ENCODE results near the gene TMTC4. TPM values are rescaled to one million over a fixed set of nuclear protein-coding genes. Genes with fewer than 3 reads are reported as not detected.

Gene TMTC4
- total RNA-seq, 1 donor from 2014 or later = 22.4 TPM

- Histone ChIP-seq H3K9ac (ENCODE audit: low read depth in 1 of 3, low read length in 3 of 3) (no peak overlapping the region), H3K27ac (ENCODE audit: low read depth, low read length) (no peak overlapping the region), H3K36me3 (ENCODE audit: control insufficient read depth in 3 of 3, insufficient read depth in 3 of 3, low read length in 3 of 3) (peaks cover 0 to 2% (median 1%) of the 10 kb centered on the region in 3 donors), H3K4me3 (ENCODE audit: low read length in 3 of 3) (no peak overlapping the region), H3K4me1 (ENCODE audit: control insufficient read depth in 3 of 3, insufficient read depth in 3 of 3, low read length in 3 of 3) (peaks cover 14 to 17% (median 16%) of the 10 kb centered on the region in 3 donors), H3K9me3 (ENCODE audit: control insufficient read depth in 3 of 3, low read length in 3 of 3) (no peaks in the 10 kb centered on the region), H3K27me3 (ENCODE audit: control insufficient read depth in 3 of 3, insufficient read depth in 3 of 3, low read length in 3 of 3) (no peaks in the 10 kb centered on the region)
Observed at GRCh38 chr13:100611678-100612492, 62.7 kb downstream of the TMTC4 start.

GRCh38 chr13:100610391-100611347 lies 63.9 kb downstream of the TMTC4 start:
- peaks cover 14 to 17% (median 16%) of the 10 kb centered on the region in 3 donors for H3K4me1 ChIP-seq (ENCODE audit: control insufficient read depth in 3 of 3, insufficient read depth in 3 of 3, low read length in 3 of 3)
- no peak overlapping the region for H3K4me3 ChIP-seq (ENCODE audit: low read length in 3 of 3)
- no peaks in the 10 kb centered on the region for H3K27me3 ChIP-seq (ENCODE audit: control insufficient read depth in 3 of 3, insufficient read depth in 3 of 3, low read length in 3 of 3)
- no peak overlapping the region for H3K27ac ChIP-seq (ENCODE audit: low read depth, low read length)
- no peak overlapping the region for H3K9ac ChIP-seq (ENCODE audit: low read depth in 1 of 3, low read length in 3 of 3)
- no peaks in the 10 kb centered on the region for H3K9me3 ChIP-seq (ENCODE audit: control insufficient read depth in 3 of 3, low read length in 3 of 3)
- H3K36me3 ChIP-seq (ENCODE audit: control insufficient read depth in 3 of 3, insufficient read depth in 3 of 3, low read length in 3 of 3) = peaks cover 0 to 2% (median 1%) of the 10 kb centered on the region in 3 donors

- Histone ChIP-seq H3K36me3 (ENCODE audit: control insufficient read depth in 3 of 3, insufficient read depth in 3 of 3, low read length in 3 of 3) (peaks cover 0 to 2% (median 1%) of the 10 kb centered on the region in 3 donors), H3K27ac (ENCODE audit: low read depth, low read length) (no peak overlapping the region)
Observed at GRCh38 chr13:100608906-100609305, 65.7 kb downstream of the TMTC4 start.

GRCh38 chr13:100608489-100608888 lies 66.1 kb downstream of the TMTC4 start:
- Histone ChIP-seq H3K4me1 (ENCODE audit: control insufficient read depth in 3 of 3, insufficient read depth in 3 of 3, low read length in 3 of 3) (peaks cover 14 to 17% (median 16%) of the 10 kb centered on the region in 3 donors), H3K9ac (ENCODE audit: low read depth in 1 of 3, low read length in 3 of 3) (no peak overlapping the region), H3K9me3 (ENCODE audit: control insufficient read depth in 3 of 3, low read length in 3 of 3) (no peaks in the 10 kb centered on the region), H3K4me3 (ENCODE audit: low read length in 3 of 3) (no peak overlapping the region), H3K27ac (ENCODE audit: low read depth, low read length) (no peak overlapping the region), H3K27me3 (ENCODE audit: control insufficient read depth in 3 of 3, insufficient read depth in 3 of 3, low read length in 3 of 3) (no peaks in the 10 kb centered on the region), H3K36me3 (ENCODE audit: control insufficient read depth in 3 of 3, insufficient read depth in 3 of 3, low read length in 3 of 3) (peaks cover 0 to 2% (median 1%) of the 10 kb centered on the region in 3 donors)

More at GRCh38 chr13:100608906-100609305, 65.7 kb downstream of the TMTC4 start:
- Histone ChIP-seq H3K4me1 (ENCODE audit: control insufficient read depth in 3 of 3, insufficient read depth in 3 of 3, low read length in 3 of 3) (peaks cover 14 to 17% (median 16%) of the 10 kb centered on the region in 3 donors), H3K9ac (ENCODE audit: low read depth in 1 of 3, low read length in 3 of 3) (no peak overlapping the region), H3K27me3 (ENCODE audit: control insufficient read depth in 3 of 3, insufficient read depth in 3 of 3, low read length in 3 of 3) (no peaks in the 10 kb centered on the region), H3K9me3 (ENCODE audit: control insufficient read depth in 3 of 3, low read length in 3 of 3) (no peaks in the 10 kb centered on the region), H3K4me3 (ENCODE audit: low read length in 3 of 3) (no peak overlapping the region)

GRCh38 chr13:100604918-100605710 lies 69.5 kb downstream of the TMTC4 start:
- H3K27me3 ChIP-seq (ENCODE audit: control insufficient read depth in 3 of 3, insufficient read depth in 3 of 3, low read length in 3 of 3) = no peaks in the 10 kb centered on the region
- H3K27ac ChIP-seq (ENCODE audit: low read depth, low read length) = no peak overlapping the region
- peaks cover 0 to 2% (median 1%) of the 10 kb centered on the region in 3 donors for H3K36me3 ChIP-seq (ENCODE audit: control insufficient read depth in 3 of 3, insufficient read depth in 3 of 3, low read length in 3 of 3)
- H3K4me3 ChIP-seq (ENCODE audit: low read length in 3 of 3) = no peak overlapping the region
- no peaks in the 10 kb centered on the region for H3K9me3 ChIP-seq (ENCODE audit: control insufficient read depth in 3 of 3, low read length in 3 of 3)
- no peak overlapping the region for H3K9ac ChIP-seq (ENCODE audit: low read depth in 1 of 3, low read length in 3 of 3)
- H3K4me1 ChIP-seq (ENCODE audit: control insufficient read depth in 3 of 3, insufficient read depth in 3 of 3, low read length in 3 of 3) = peaks cover 0 to 2% (median under 1%) of the 10 kb centered on the region in 3 donors

GRCh38 chr13:100602493-100603111 lies 72.0 kb downstream of the TMTC4 start:
- Histone ChIP-seq H3K27ac (ENCODE audit: low read depth, low read length) (no peak overlapping the region), H3K4me3 (ENCODE audit: low read length in 3 of 3) (no peak overlapping the region), H3K9me3 (ENCODE audit: control insufficient read depth in 3 of 3, low read length in 3 of 3) (no peaks in the 10 kb centered on the region), H3K9ac (ENCODE audit: low read depth in 1 of 3, low read length in 3 of 3) (no peak overlapping the region), H3K36me3 (ENCODE audit: control insufficient read depth in 3 of 3, insufficient read depth in 3 of 3, low read length in 3 of 3) (peaks cover 0 to 1% (median 0%) of the 10 kb centered on the region in 3 donors), H3K27me3 (ENCODE audit: control insufficient read depth in 3 of 3, insufficient read depth in 3 of 3, low read length in 3 of 3) (no peaks in the 10 kb centered on the region), H3K4me1 (ENCODE audit: control insufficient read depth in 3 of 3, insufficient read depth in 3 of 3, low read length in 3 of 3) (no peaks in the 10 kb centered on the region)

GRCh38 chr13:100601716-100602115 lies 72.9 kb downstream of the TMTC4 start:
- H3K36me3 ChIP-seq (ENCODE audit: control insufficient read depth in 3 of 3, insufficient read depth in 3 of 3, low read length in 3 of 3) = no peaks in the 10 kb centered on the region
- H3K9ac ChIP-seq (ENCODE audit: low read depth in 1 of 3, low read length in 3 of 3) = no peak overlapping the region
- H3K4me1 ChIP-seq (ENCODE audit: control insufficient read depth in 3 of 3, insufficient read depth in 3 of 3, low read length in 3 of 3) = no peaks in the 10 kb centered on the region
- H3K27me3 ChIP-seq (ENCODE audit: control insufficient read depth in 3 of 3, insufficient read depth in 3 of 3, low read length in 3 of 3) = no peaks in the 10 kb centered on the region
- no peak overlapping the region for H3K4me3 ChIP-seq (ENCODE audit: low read length in 3 of 3)
- H3K27ac ChIP-seq (ENCODE audit: low read depth, low read length) = no peak overlapping the region
- no peaks in the 10 kb centered on the region for H3K9me3 ChIP-seq (ENCODE audit: control insufficient read depth in 3 of 3, low read length in 3 of 3)

GRCh38 chr13:100600915-100601314 lies 73.7 kb downstream of the TMTC4 start:
- no peaks in the 10 kb centered on the region for H3K4me1 ChIP-seq (ENCODE audit: control insufficient read depth in 3 of 3, insufficient read depth in 3 of 3, low read length in 3 of 3)
- H3K27ac ChIP-seq (ENCODE audit: low read depth, low read length) = no peak overlapping the region
- H3K9me3 ChIP-seq (ENCODE audit: control insufficient read depth in 3 of 3, low read length in 3 of 3) = no peaks in the 10 kb centered on the region
- H3K9ac ChIP-seq (ENCODE audit: low read depth in 1 of 3, low read length in 3 of 3) = no peak overlapping the region
- H3K4me3 ChIP-seq (ENCODE audit: low read length in 3 of 3) = no peak overlapping the region
- H3K36me3 ChIP-seq (ENCODE audit: control insufficient read depth in 3 of 3, insufficient read depth in 3 of 3, low read length in 3 of 3) = no peaks in the 10 kb centered on the region
- no peaks in the 10 kb centered on the region for H3K27me3 ChIP-seq (ENCODE audit: control insufficient read depth in 3 of 3, insufficient read depth in 3 of 3, low read length in 3 of 3)

- no peak overlapping the region for H3K27ac ChIP-seq (ENCODE audit: low read depth, low read length)
- no peak overlapping the region for H3K9ac ChIP-seq (ENCODE audit: low read depth in 1 of 3, low read length in 3 of 3)
- no peaks in the 10 kb centered on the region for H3K9me3 ChIP-seq (ENCODE audit: control insufficient read depth in 3 of 3, low read length in 3 of 3)
- H3K36me3 ChIP-seq (ENCODE audit: control insufficient read depth in 3 of 3, insufficient read depth in 3 of 3, low read length in 3 of 3) = no peaks in the 10 kb centered on the region
- no peak overlapping the region for H3K4me3 ChIP-seq (ENCODE audit: low read length in 3 of 3)
- H3K27me3 ChIP-seq (ENCODE audit: control insufficient read depth in 3 of 3, insufficient read depth in 3 of 3, low read length in 3 of 3) = no peaks in the 10 kb centered on the region
- no peaks in the 10 kb centered on the region for H3K4me1 ChIP-seq (ENCODE audit: control insufficient read depth in 3 of 3, insufficient read depth in 3 of 3, low read length in 3 of 3)
Observed at GRCh38 chr13:100600461-100600860, 74.1 kb downstream of the TMTC4 start.

All from skeletal muscle tissue (tissue), 4 donors.